EL (cell line): ENCODE data around the gene TRNAU1AP.
A peak's percentile ranks its signal among the peaks of the same experiment; 100 is the strongest.
"Not testable (repeated sequence)": the region's sequence is repeated elsewhere in the genome, so short reads cannot be mapped to it uniquely, and the experiment has no call there.

ENCODE experiments used
- DNase-seq: peaks from one replicate; pipeline ENCODE4 v3.0.0-alpha.2; 2016

TRNAU1AP gene

DNA sequence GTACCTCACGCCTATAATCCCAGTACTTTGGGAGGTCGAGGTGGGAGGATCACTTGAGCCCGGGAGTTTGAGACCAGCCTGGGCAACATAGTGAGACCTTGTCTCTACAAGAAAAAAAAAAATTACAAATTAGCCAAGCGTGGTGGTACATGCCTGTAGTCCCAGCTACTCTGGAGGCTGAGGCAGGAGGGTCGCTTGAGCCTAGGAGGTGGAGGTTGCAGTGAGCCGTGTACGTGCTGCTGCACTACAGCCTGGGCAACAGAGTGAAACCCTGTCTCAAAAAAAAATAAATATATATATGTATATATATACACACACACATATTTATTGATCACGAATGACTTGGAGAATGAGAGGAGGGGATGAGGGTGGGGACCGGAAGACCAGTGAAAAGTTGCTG lies 30.3 kb upstream of the TRNAU1AP start:
- DNase-seq: not testable (repeated sequence)

DNA sequence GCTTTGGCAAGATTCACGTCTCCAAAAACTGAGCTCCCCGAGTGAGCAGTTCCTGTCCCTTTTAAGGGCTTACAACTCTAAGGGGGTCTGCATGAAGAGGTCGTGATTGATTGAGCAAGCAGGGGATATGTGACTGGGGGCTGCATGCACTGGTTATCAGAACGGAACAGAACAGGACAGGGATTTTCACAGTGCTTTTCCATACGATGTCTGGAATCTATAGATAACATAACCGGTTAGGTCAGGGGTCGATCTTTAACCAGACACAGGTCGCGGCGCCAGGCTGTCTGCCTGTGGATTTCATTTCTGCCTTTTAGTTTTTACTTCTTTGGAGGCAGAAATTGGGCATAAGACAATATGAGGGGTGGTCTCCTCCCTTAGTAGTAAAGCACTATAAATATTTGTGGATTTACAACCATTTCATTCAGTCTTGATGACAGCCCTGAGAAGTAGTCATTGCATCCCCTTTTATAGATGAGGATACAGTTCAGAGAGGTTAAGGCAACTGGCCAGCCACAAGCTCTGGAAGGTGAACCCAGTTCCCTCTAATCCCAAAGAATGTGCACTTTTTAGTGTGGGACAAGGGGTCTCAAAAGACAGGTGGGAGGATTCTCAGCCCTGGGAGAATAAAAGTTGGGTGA lies 27.8 kb upstream of the TRNAU1AP start:
- not testable (repeated sequence) for DNase-seq

DNA sequence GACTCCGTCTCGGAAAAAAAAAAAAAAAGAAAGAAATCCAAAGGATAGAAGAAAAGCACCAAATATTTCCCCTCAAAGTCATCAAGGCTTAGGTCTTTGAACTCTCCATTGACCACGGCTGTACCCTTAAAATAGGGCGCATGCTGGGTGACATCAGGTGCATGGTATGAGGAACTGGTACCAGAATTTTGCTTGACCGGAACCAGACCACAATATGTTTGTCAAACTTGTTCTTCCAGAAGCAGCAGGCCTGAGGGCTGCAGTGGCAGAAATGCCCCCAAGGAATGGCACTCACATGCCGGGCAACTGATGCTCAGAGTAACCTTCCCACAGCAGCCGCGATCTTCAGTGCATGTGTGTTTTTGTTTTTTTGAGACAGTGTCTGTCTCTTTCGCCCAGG lies 26.0 kb upstream of the TRNAU1AP start:
- peak; percentile 85 for DNase-seq

DNA sequence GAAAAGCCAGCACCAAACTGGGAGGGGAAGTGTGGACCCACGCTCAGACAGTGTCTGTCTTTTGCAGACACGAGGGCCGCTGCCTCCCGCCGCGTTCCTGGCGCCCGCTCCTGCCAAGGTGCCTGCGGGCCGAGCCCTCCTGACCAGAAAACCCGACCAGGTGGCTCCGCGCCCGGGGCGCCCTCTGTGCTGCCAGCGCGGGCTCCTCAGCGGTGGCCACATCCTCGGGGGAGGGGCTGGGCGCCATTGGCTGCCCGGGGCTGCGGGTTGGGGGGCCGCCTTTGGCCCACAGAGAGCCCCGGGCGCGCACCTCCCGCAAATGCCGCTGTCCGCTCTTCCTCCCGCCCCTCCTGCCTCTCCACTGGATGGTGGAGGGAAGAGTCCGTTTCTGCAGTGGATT lies 22.4 kb upstream of the TRNAU1AP start:
- no peak for DNase-seq

DNA sequence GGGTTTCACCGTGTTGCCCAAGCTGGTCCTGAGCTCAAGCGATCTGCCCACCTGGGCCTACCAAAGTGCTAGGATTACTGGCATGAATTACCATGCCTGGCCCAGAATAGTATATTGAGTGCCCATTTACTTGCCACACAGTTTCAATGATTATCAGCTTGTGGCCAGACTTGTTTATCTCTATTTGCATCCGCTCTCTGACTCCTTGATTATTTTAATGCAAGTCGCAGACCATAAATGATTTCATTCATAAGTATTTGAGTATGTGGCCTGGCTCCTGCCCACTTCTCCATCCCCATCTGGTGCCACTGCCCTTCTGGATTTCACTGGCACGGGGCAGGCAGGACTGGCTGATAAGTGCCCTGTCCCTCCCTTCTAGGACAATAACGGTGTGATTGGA lies 18.2 kb upstream of the TRNAU1AP start:
- DNase-seq: no peak

DNA sequence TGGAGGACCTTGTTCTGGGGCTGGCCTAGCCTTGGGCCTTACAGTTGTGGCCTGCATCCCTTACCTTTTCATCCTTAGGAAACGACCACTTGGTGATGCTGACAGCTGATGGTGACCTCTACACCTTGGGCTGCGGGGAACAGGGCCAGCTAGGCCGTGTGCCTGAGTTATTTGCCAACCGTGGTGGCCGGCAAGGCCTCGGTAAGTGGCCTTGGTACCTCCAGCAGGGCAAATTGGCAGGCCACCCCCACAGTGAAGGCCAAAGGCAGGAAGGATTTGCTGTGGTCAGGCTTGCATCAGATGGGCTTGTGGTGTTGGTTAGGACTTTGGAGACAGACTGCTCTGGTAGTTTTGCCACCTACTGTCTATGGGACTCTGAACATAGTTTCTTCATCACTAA lies 17.7 kb upstream of the TRNAU1AP start:
- DNase-seq: no peak

DNA sequence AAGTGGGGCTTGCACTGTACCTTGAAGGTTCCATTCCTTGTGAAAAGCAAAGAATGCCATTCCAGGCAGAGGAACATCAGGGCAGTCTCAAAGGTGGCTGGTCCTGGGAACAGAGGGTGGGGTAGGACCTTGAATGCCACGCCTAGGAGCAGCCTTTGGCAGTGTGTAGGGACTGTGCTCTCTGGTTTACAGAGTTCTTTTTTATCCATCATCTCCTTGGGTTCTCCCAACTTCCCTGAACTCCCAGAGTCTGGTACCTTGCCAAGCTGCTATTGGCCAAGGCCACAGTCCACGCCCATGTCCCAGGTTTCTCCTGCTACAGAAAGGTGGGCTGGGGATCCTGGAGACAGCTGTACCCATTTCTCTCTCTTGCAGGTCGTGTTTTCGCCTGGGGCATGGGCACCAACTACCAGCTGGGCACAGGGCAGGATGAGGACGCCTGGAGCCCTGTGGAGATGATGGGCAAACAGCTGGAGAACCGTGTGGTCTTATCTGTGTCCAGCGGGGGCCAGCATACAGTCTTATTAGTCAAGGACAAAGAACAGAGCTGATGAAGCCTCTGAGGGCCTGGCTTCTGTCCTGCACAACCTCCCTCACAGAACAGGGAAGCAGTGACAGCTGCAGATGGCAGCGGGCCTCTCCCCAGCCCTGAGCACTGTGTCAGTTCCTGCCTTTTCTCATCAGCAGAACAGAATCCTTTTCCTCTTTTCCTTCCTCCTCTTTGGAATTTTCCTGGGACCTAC lies 15.3 kb upstream of the TRNAU1AP start:
- DNase-seq: no peak

DNA sequence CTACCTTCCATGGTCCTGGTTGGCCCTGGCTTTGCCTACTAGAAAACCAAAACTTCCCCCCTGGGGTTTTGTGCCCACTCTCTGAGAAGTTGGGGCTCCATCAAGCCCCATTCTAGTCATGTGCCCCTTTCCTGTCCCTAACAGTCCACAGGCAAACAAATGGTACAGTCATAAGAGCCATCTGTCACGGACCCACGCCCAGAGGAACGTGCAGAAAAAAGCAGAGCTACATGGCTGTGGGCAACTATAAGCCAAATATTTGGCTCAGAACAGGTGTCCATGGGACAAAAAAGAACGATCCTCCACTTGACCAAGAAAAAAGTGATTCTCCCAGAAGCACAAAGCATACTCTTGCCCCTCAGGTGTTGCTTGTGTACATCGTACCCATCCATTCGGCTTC lies 14.6 kb upstream of the TRNAU1AP start:
- DNase-seq: no peak

DNA sequence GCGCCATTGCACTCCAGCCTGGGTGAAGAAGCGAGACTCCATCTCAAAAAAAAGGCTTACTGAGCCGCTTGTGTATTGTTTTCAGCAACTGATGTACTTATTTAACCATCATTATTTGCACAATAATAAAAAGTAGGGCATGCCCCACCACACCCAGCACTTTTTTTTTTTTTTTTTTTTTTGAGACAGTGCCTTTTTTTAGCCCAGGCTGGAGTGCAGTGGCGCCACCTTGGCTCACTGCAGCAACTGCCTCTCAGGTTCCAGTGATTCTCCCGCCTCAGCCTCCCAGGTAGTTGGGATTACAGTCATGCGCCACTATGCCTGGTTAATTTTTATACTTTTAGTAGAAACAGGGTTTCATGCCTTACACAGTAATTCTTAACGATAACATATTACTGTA lies 12.2 kb upstream of the TRNAU1AP start:
- DNase-seq: no peak

DNA sequence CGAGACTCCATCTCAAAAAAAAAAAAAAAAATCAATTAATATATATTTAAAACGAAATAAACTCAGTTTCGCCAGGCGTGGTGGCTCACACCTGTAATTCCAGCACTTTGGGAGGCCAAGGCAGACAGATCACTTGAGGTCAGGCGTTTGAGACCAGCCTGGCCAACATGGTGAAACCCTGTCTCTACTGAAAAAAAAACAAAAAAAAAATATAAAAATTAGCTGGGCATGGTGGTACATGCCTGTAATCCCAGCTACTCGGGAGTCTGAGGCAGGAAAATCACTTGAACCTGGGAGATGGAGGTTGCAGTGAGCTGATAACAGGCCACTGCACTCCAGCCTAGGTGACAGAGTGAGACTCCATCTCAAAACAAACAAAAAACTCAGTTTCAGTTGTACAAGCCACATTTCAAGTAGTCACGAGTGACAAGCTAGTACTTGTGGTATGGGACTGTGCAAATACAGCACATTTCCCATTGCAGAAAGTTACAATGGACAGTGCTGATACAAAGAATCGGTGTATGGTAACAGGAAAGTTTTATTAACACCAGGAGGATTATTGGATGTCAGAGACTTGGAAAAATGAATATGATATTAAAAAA lies 11.4 kb upstream of the TRNAU1AP start:
- not testable (repeated sequence) for DNase-seq

DNA sequence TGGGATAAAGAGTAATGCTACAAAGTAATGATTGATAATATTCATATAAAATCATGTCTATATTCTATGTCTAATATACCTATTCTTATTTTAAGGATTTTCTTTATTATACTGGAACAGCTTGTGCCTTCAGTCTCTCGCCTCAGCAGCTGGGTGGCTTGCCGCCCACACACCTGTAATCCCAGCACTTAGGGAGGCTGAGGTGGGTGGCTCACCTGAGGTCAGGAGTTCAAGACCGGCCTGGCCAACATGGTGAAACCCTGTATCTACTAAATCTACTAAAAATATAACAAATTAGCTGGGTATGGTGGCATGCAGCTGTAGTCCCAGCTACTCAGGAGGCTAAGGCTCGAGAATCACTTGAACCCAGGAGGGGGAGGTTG lies 7.6 kb upstream of the TRNAU1AP start:
- no peak for DNase-seq

DNA sequence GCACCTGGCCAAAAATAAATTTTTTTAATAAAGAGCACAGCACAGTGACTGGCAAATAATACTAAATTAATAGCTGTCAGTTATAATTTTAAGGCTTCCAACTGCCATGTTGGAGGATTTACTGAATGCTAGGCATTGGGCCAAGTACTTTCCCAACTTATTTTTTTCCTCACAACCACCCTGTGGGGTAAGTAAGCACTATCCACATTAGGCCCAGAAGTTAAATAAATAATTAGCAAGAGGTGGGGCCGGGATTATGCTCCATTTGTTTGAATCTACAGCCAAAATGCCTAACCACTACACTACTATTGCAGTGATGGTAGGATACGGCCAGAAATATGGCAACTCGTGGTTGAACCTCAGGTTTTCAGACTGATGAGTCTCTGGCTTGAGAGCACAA lies 4.6 kb upstream of the TRNAU1AP start:
- DNase-seq: no peak

DNA sequence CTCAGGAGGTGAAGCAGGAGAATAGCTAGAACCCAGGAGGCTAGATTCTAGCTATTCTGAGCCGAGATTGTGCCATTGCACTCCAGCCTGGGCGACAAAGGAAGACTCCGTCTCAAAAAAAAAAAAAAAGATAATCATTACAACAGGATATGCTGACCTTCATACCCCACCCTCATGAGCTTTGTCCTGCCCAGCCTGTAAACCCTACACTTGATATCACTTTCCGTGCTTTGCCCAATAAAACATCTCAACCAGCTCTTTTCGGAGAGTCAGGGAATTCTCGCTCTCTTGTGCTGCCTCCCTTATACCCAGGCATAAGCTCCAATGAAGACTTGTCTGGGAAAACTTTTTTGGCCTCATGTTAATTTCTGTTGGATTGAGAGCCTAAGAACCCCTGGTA lies 1.5 kb upstream of the TRNAU1AP start:
- DNase-seq: no peak

DNA sequence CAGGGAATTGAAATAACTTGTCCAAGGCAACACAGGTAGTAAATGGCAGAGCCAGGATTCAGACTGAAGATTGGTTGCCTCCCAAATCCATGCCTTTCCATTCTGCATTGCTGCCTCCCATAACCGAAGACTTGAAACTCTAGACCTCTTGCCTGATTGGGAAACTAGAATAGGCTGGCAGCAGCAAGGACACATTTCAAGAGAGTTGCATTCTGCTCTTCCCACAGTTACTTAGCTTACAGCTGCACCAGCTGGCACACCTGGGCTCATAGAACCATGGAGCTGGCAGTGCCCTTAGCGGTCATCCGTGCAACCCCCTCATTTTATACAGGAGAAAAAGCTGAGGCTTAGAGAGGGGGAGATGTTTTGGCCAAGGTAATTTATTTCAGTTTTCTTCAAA lies 8.0 kb downstream of the TRNAU1AP start:
- no peak for DNase-seq

DNA sequence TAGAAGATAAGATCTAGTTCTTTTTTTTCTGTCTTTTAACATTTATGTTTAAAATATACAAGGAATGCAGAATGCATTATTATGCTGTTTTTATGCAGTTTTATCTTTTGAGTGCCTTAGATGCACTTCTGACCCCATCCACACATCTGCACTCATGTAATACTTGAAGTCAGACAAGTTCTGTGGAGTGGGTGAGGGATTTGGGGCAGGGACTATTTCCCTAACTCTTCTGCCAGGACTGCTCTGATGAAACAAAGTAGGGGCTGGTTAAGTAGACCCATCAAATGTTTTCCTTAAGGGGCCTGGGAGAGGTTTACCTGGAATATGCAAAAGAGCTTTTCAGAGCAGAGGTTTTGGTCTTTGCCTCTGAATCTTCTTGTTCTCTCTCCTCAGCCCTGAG lies 11.4 kb downstream of the TRNAU1AP start:
- no peak for DNase-seq

DNA sequence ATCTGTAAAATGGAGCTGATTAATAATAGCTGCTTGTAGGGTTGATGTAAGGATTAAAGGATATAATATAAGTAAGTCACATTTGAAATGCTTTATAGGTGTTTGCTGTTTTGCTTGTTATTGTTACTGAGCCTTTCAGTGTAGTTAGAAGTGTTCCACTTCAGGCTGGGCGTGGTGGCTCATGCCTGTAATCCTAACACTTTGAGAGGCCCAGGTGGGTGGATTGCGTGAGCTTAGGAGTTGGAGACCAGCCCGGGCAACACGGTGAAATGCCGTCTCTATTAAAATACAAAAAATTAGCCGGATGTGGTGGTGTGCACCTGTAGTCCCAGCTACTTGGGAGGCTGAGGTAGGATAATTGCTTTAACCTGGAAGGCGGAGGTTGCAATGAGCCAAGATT lies 12.2 kb downstream of the TRNAU1AP start:
- no peak for DNase-seq

DNA sequence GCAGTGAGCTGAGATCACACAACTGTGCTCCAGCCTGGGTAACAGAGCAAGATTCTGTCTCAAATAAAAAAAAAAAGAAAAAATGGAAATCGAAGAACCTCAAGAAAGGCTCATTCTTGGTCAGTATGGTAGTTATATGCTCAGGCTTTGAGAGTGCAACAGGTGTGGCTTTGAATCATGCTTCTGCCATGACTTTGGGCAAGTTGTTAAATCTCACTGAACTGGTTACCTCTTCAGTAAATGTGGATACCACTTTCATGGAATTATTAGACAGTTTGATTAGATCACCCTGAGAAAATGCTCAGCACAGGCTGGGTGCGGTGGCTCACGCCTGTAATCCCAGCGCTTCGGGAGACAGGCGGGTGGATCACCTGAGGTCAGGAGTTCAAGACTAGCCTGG lies 12.8 kb downstream of the TRNAU1AP start:
- DNase-seq: no peak

DNA sequence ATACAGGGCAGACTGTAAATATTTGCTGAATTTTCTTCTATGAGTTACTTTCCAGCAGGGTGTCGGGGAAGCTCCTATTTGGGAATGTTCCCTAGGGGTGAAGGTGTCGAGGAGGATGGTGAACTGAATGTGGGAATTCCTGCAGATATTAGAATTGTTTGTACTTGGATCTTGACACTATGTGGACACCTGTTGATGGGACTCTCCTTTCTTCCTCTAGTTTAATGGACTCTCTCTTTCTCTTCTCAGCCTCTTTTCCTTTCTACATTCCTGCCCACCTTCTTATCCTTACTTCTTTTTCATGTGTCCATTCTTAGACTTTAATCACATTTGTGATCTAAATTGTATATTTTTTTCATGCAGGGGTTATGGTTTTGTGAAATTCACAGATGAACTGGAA lies 14.0 kb downstream of the TRNAU1AP start:
- no peak for DNase-seq

DNA sequence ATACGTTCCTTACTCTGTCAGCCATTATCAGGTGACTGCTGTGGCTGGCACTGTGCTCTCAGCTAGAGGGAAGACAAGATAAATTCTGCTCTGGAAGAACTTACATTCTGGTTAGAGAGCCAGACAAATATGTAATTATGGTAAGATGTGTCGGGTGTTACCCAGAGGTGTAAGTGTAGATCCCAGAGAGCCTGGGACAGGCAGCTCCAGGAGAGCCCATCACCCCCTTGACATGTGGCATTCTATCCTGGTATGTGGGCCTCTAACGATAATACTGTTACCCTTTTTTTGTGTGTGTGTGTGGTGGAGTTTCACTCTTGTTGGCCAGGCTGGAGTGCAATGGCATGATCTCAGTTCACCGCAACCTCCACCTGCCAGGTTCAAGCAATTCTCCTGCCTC lies 19.0 kb downstream of the TRNAU1AP start:
- DNase-seq: no peak

DNA sequence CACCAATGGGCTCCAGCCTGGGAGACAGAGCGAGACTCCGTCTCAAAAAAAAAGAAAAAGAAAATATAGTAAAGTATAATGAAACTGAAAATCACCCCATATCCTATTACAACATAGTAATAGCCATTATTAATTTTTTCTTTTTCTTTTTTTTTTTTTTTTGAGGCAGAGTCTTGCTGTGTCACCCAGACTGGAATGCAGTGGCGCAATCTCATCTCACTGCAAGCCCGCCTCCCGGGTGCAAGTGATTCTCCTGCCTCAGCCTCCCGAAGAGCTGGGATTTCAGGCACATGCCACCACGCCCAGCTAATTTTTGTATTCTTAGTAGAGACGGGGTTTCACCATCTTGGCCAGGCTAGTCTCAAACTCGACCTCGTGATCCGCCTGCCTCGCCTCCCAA lies 20.0 kb downstream of the TRNAU1AP start:
- peak; percentile 84 for DNase-seq

DNA sequence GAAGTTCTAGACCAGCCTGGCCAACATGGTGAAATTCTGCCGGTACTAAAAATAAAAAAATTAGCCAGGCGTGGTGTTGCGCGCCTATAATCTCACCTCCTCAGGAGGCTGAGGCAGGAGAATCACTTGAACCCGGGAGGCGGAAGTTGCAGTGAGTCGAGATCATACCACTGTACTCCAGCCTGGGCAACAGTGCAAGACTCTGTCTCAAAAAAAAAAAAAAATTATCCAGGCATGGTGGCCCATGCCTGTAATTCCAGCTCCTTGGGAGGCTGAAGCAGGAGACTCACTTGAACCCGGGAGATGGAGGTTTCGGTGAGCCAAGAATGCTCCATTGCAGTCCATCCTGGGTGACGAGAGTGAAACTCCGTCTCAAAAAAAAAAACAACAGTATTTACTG lies 20.7 kb downstream of the TRNAU1AP start:
- no peak for DNase-seq

DNA sequence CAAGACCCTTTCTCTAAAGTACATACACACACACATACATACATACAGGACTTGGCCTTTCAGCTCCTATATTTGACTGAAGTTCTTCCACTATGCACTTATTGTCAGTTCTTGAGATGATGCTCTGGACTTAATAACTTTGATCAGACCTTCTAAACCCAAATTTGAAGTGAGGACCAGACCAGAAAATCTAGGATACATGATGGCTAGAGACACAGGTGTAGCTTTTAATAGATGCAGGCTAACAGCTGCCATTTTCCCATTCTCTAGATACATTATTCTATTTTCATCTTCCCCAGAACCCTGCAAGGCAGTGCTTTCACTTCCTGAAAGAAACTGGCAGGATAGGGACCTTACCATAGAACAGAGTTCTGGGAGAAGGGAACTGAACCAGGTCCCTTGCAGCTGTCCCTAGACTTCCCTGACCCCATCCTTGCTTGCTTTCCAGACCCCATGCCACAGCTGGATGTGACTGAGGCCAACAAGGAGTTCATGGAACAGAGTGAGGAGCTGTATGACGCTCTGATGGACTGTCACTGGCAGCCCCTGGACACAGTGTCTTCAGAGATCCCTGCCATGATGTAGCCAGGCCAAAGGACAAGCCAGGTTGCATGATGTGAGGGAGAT lies 24.3 kb downstream of the TRNAU1AP start:
- DNase-seq: peak; percentile 35

DNA sequence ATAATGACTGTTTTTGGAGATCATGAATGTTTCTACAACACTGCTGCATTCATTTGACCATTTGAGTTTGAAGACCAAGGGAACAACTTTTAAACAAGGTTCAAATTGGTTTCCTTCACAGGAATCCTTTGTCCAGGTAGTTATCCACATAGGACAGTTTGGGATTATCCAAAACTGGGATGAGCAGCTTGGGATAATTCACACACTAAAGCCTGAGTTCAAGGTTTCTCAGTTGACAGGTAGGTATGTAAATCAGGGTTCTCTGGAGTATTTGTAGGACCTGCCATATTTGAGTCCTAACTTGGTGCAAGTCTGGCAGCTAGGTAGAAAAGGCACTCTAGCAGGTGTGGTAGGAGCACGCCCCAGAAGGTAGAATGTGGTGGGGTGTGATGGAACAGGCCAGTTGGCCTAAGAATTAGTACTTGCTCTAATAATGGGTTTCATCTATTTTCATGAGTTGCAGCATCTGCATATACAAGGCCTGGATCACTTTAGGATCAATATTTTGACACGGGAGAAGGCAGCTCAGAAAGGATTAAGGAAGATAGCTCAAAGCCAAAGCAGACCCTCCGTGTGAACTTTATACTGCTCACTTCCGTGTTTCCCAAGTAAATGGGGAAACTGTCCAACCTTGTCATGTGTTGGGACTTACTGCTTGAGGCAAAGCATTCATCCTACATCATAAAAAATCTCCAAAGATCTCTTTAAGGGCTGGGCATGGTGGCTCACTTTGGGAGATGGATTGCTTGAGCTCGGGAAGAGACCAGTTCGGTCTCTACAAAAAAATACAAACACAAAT lies 25.1 kb downstream of the TRNAU1AP start:
- peak; percentile 38 for DNase-seq
